ENCODE data around the gene NCKAP5.

NCKAP5 gene

GRCh38 chr2:132923787-132924186, 644.5 kb downstream of the NCKAP5 start:
- in situ Hi-C loops (cut with MboI; ENCODE audit: low sequenced_read_pairs), result no loop called here

- in situ Hi-C loops (cut with MboI; ENCODE audit: low sequenced_read_pairs), result no loop called here
These were observed 652.3 kb downstream of the NCKAP5 start for GRCh38 chr2:132915812-132916549.

- in situ Hi-C loops (cut with MboI; ENCODE audit: low sequenced_read_pairs), result no loop called here
These were observed 656.2 kb downstream of the NCKAP5 start for GRCh38 chr2:132911726-132912724.

GRCh38 chr2:132910432-132910831, 657.8 kb downstream of the NCKAP5 start:
- in situ Hi-C loops (cut with MboI; ENCODE audit: low sequenced_read_pairs), result no loop called here

GRCh38 chr2:132909427-132909826, 658.8 kb downstream of the NCKAP5 start:
- in situ Hi-C loops (cut with MboI; ENCODE audit: low sequenced_read_pairs), result no loop called here

GRCh38 chr2:132904142-132904842, 664.0 kb downstream of the NCKAP5 start:
- in situ Hi-C loops (cut with MboI; ENCODE audit: low sequenced_read_pairs), result no loop called here

GRCh38 chr2:132902626-132903025, 665.6 kb downstream of the NCKAP5 start:
- in situ Hi-C loops (cut with MboI; ENCODE audit: low sequenced_read_pairs), result no loop called here

- in situ Hi-C loops (cut with MboI; ENCODE audit: low sequenced_read_pairs), result no loop called here
These were observed 666.6 kb downstream of the NCKAP5 start for GRCh38 chr2:132901661-132902060.

GRCh38 chr2:132897111-132897510, 671.2 kb downstream of the NCKAP5 start:
- in situ Hi-C loops (cut with MboI; ENCODE audit: low sequenced_read_pairs), result no loop called here

- in situ Hi-C loops (cut with MboI; ENCODE audit: low sequenced_read_pairs), result no loop called here
These were observed 672.2 kb downstream of the NCKAP5 start for GRCh38 chr2:132896073-132896472.

- in situ Hi-C loops (cut with MboI; ENCODE audit: low sequenced_read_pairs), result no loop called here
These were observed 676.8 kb downstream of the NCKAP5 start for GRCh38 chr2:132891498-132891897.

- in situ Hi-C loops (cut with MboI; ENCODE audit: low sequenced_read_pairs), result no loop called here
These were observed 681.7 kb downstream of the NCKAP5 start for GRCh38 chr2:132886574-132886973.

GRCh38 chr2:132884705-132885104, 683.6 kb downstream of the NCKAP5 start:
- in situ Hi-C loops (cut with MboI; ENCODE audit: low sequenced_read_pairs), result no loop called here

- in situ Hi-C loops (cut with MboI; ENCODE audit: low sequenced_read_pairs), result no loop called here
These were observed 684.0 kb downstream of the NCKAP5 start for GRCh38 chr2:132884292-132884691.

- in situ Hi-C loops (cut with MboI; ENCODE audit: low sequenced_read_pairs), result no loop called here
These were observed 684.8 kb downstream of the NCKAP5 start for GRCh38 chr2:132883430-132883829.

- in situ Hi-C loops (cut with MboI; ENCODE audit: low sequenced_read_pairs), result no loop called here
These were observed 686.7 kb downstream of the NCKAP5 start for GRCh38 chr2:132881546-132881945.

GRCh38 chr2:132877923-132878322, 690.3 kb downstream of the NCKAP5 start:
- in situ Hi-C loops (cut with MboI; ENCODE audit: low sequenced_read_pairs), result no loop called here

GRCh38 chr2:132876745-132877391, 691.4 kb downstream of the NCKAP5 start:
- in situ Hi-C loops (cut with MboI; ENCODE audit: low sequenced_read_pairs), result no loop called here

GRCh38 chr2:132875193-132875592, 693.1 kb downstream of the NCKAP5 start:
- in situ Hi-C loops (cut with MboI; ENCODE audit: low sequenced_read_pairs), result no loop called here

GRCh38 chr2:132873738-132874137, 694.5 kb downstream of the NCKAP5 start:
- in situ Hi-C loops (cut with MboI; ENCODE audit: low sequenced_read_pairs), result no loop called here

GRCh38 chr2:132871831-132872230, 696.4 kb downstream of the NCKAP5 start:
- in situ Hi-C loops (cut with MboI; ENCODE audit: low sequenced_read_pairs), result no loop called here
